Activated CD8-positive, alpha-beta T cell treated with anti-CD3 and anti-CD28 coated beads, Interleukin-2, amount 10 ng/mL, durations not matched to agents 7 days and 5 days (primary cell): ENCODE results near the gene ALOX12B. TPM values are rescaled to one million over a fixed set of nuclear protein-coding genes. Genes with fewer than 3 reads are reported as not detected.

Source experiments
- ATAC-seq: fragments of 150-1000 bp; cut with Tn5 transposase; one replicate; pipeline ENCODE4 v1.10.0; 2021; ENCODE audit warnings: moderate library complexity
- CTCF ChIA-PET: fragments of 350-600 bp; sonication (Branson Sonifier 250); formaldehyde crosslinking; loops from one replicate; lab custom pipeline; 2021; ENCODE audit warnings: antibody characterized with exemption; lab: Charles Lee
- POLR2A ChIA-PET: fragments of 350-600 bp; sonication (Branson Sonifier 250); formaldehyde crosslinking; loops from one replicate; lab custom pipeline; 2021; ENCODE audit warnings: antibody characterized with exemption; lab: Charles Lee
- DNase-seq: peaks from one replicate; pipeline ENCODE4 v3.0.0-alpha.2; 2020
- H3K27ac Mint-ChIP-seq: one replicate; pipeline ENCODE4 v1.8.0; 2021; ENCODE audit warnings: mild to moderate bottlenecking, mixed read lengths
- H3K27me3 Mint-ChIP-seq: one replicate; pipeline ENCODE4 v1.8.0; 2021; ENCODE audit warnings: low read depth, mixed read lengths
- H3K36me3 Mint-ChIP-seq: one replicate; pipeline ENCODE4 v1.8.0; 2021; ENCODE audit warnings: low read depth, mixed read lengths
- H3K4me1 Mint-ChIP-seq: one replicate; pipeline ENCODE4 v1.8.0; 2021; ENCODE audit warnings: low read depth, mixed read lengths
- H3K4me3 Mint-ChIP-seq: one replicate; pipeline ENCODE4 v1.8.0; 2021; ENCODE audit warnings: mild to moderate bottlenecking, mixed read lengths
- H3K9me3 Mint-ChIP-seq: one replicate; pipeline ENCODE4 v1.8.0; 2022; ENCODE audit warnings: mixed read lengths; ENCODE audit not compliant: insufficient read depth
- total RNA-seq, 2 experiments: library from RNA; stranded (reverse); gene quantifications; one replicate each; pipeline ENCODE4 v1.2.3, GENCODE V29; 2021

ALOX12B gene
- total RNA-seq, 2 experiments from 2014 or later = 0.26 to 0.47 TPM

DNA sequence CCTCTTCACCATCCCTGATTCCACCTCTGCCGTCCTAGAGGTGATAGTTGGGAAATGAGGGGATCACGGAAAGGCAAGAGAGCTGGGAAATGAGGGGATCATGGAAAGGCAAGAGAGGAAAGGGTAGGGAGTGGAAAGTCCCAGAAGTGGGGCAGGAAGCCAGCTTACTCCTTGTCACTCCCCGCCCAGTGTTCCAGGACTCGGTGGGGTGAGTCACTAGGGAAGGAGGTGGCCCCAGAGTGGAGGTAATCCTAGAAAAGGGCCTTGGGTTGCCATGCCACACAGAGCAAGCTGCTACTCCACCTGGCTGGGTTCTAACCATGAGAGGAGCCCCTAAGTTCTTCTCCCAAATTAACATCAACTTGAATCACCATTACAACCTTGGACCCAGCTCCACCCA lies 16.0 kb upstream of the ALOX12B start:
- Mint-ChIP-seq H3K27me3 (peaks cover 8% of the 10 kb centered on the region), H3K4me3 (no peak overlapping the region), H3K4me1 (peaks cover 6% of the 10 kb centered on the region), H3K27ac (no peak overlapping the region), H3K9me3 (no peaks in the 10 kb centered on the region), H3K36me3 (no peaks in the 10 kb centered on the region)
- ATAC-seq (no peak), DNase-seq (no peak)
- CTCF ChIA-PET = interaction anchor here (1.0 to 12.5 kb wide), 6 partner anchors 9 to 62 kb away, joined by 4 to 174 read pairs (median 8); partner anchors contain the start of gene ALOX12B
- POLR2A ChIA-PET = interaction anchor here (1.1 kb wide), 1 partner anchor 69 kb away, joined by 4 read pairs; no protein-coding TSS in a partner anchor

DNA sequence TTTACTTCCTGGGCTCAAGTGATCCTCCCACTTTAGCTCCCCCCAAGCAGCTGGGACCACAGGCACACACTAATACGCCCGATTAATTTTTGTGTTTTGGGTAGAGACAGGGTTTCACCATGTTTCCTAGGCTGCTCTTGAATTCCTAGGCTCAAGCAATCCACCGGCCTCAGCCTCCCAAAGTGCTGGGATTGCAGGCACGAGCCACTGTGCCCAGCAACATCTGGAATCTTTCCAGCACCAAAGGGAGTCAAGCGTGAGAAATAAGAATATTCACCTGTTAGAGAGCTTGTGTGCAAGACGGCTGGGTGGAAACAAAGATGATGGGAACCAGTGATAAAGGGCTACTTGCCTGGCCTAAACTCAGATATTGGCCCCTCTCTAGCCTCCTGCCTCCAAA lies 14.2 kb upstream of the ALOX12B start:
- POLR2A ChIA-PET = no interaction called here
- H3K4me1 Mint-ChIP-seq = no peaks in the 10 kb centered on the region
- H3K9me3 Mint-ChIP-seq = no peaks in the 10 kb centered on the region
- H3K36me3 Mint-ChIP-seq = no peaks in the 10 kb centered on the region
- DNase-seq = no peak
- ATAC-seq = no peak
- H3K27me3 Mint-ChIP-seq = peaks cover 13% of the 10 kb centered on the region
- H3K27ac Mint-ChIP-seq = no peak overlapping the region
- H3K4me3 Mint-ChIP-seq = no peak overlapping the region
- CTCF ChIA-PET = interaction anchor here (1.2 to 12.5 kb wide), 8 partner anchors 9 to 42 kb away, joined by 3 to 174 read pairs (median 12); partner anchors contain the start of genes ALOX12B and ALOXE3

GRCh38 chr17:8100763-8101162 lies 13.2 kb upstream of the ALOX12B start:
- peaks cover 9% of the 10 kb centered on the region for H3K27me3 Mint-ChIP-seq
- no peaks in the 10 kb centered on the region for H3K36me3 Mint-ChIP-seq
- no peaks in the 10 kb centered on the region for H3K9me3 Mint-ChIP-seq
- no peak for ATAC-seq
- H3K4me1 Mint-ChIP-seq = no peaks in the 10 kb centered on the region
- DNase-seq = no peak
- ChIA-PET POLR2A (no interaction called here), CTCF (interaction anchor here (1.4 to 3.8 kb wide), 5 partner anchors 10 to 41 kb away, joined by 5 to 26 read pairs (median 13); partner anchors contain the start of gene ALOXE3)
- no peak overlapping the region for H3K4me3 Mint-ChIP-seq
- no peak overlapping the region for H3K27ac Mint-ChIP-seq

DNA sequence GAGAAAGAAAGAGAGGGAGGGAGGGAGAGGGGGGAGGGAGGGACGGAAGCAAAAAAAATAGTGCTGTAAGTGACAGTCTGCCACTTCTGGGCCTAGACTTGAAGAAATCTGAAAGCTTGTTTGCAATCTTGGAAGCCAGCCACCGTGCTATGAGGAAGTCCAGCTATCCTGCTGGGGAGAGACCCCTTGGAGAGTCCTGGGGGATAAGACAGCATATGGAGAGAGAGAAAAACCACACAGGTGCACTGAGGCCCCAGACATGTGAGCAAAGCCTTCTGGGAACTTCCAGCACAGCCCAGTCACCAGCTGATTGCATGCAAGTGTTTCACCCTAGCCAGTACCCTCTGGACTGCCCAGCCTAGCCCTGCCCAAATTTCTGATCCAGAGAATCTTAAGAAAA lies 12.6 kb upstream of the ALOX12B start:
- ATAC-seq (no peak), DNase-seq (no peak)
- ChIA-PET CTCF (interaction anchor here (2.2 to 3.8 kb wide), 4 partner anchors 10 to 40 kb away, joined by 10 to 26 read pairs (median 16); partner anchors contain the start of gene ALOXE3), POLR2A (no interaction called here)
- Mint-ChIP-seq H3K4me1 (no peaks in the 10 kb centered on the region), H3K4me3 (no peak overlapping the region), H3K27ac (no peak overlapping the region), H3K27me3 (peaks cover 12% of the 10 kb centered on the region), H3K9me3 (no peaks in the 10 kb centered on the region), H3K36me3 (no peaks in the 10 kb centered on the region)

DNA sequence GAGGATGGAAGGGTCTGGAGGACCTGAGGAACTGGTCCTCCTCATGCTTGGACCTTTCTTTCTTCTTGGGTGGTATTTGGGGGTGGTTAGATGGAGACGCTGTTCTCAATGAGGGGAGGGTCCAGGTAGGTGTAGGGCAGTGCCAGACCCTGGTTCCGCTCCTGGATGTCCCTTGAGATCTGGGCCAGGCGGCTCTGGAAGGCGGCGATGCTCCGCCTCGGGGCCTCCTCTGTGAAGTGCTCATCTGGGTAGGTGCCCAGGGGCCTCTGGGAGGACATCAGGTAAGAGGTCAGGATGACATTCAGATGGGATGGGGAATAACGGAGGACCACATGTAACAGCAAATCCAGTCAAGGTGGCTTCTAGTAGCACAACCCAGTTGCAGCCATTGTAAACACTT lies 9.0 kb upstream of the ALOX12B start:
- Mint-ChIP-seq H3K36me3 (no peaks in the 10 kb centered on the region), H3K9me3 (no peaks in the 10 kb centered on the region), H3K27ac (no peak overlapping the region), H3K4me1 (peaks cover 6% of the 10 kb centered on the region), H3K4me3 (no peak overlapping the region), H3K27me3 (peaks cover 17% of the 10 kb centered on the region)
- no peak for DNase-seq
- POLR2A ChIA-PET = no interaction called here
- no peak for ATAC-seq
- CTCF ChIA-PET = interaction anchor here (0.9 to 1.2 kb wide), 2 partner anchors 22 to 40 kb away, joined by 4 to 5 read pairs; no protein-coding TSS in a partner anchor

DNA sequence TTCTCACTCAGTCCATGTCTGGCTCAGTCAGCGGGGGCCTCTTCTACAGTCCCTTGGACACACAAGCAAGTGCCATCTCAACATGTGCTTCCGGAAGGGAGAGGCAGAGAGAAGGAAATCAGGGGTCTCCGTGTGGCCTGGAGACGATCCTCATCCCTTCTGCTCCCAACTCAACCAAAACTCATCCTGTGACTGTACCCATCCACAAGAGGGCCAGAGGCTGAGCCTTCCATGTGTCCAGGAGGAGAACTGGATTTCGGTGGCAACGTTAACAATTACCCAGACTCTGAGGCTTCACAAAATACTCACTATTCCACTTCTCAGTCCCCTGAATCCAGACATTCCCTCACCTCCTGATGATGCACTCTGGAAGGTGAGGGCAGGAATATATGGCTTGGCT lies 7.8 kb upstream of the ALOX12B start:
- ATAC-seq (no peak), DNase-seq (no peak)
- H3K36me3 Mint-ChIP-seq = no peaks in the 10 kb centered on the region
- H3K4me1 Mint-ChIP-seq = peaks cover 6% of the 10 kb centered on the region
- peaks cover 24% of the 10 kb centered on the region for H3K27me3 Mint-ChIP-seq
- H3K4me3 Mint-ChIP-seq = no peak overlapping the region
- ChIA-PET CTCF (interaction anchor here (1.2 to 13.4 kb wide), 6 partner anchors 12 to 63 kb away, joined by 3 to 174 read pairs (median 20); partner anchors contain the start of genes ALOXE3 and HES7), POLR2A (no interaction called here)
- no peaks in the 10 kb centered on the region for H3K9me3 Mint-ChIP-seq
- no peak overlapping the region for H3K27ac Mint-ChIP-seq

DNA sequence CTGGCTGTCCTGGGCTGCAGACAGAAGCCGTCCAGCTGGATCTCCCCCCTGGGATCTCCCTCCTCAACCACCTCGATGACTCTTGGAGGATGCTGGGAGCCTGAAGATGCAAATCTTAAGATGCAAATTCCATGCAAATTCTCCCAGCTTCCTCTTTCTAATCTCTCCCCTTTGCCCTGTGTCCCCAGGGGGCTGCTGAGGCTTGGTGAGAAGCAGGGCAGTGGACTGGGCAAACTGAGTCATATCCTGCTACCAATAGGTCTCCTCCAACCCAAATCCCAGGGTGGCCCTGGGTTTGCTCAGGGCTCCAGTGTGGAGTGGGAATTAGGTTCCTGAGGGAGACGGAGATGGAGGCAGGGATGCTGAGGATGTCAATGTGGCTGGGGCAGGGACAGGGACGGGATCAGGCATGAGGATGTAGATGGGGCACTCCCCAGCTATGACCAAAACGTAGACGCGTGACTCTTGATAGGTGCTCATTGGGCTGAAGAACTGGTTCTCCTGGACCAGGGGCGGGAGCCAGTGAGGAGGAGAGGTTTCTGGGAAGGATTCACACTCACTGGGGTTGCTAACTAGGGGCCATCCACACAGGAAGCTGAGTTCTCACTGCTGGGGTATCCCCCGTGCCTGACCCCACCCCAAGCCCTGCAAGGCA lies 3.6 kb upstream of the ALOX12B start:
- no peak overlapping the region for H3K4me3 Mint-ChIP-seq
- no peak for DNase-seq
- H3K4me1 Mint-ChIP-seq = peaks cover 6% of the 10 kb centered on the region
- peaks cover 24% of the 10 kb centered on the region for H3K27me3 Mint-ChIP-seq
- no peaks in the 10 kb centered on the region for H3K9me3 Mint-ChIP-seq
- no peaks in the 10 kb centered on the region for H3K36me3 Mint-ChIP-seq
- ChIA-PET POLR2A (no interaction called here), CTCF (interaction anchor here (1.1 to 13.4 kb wide), 8 partner anchors 10 to 49 kb away, joined by 4 to 174 read pairs (median 24); partner anchors contain the start of gene ALOXE3)
- ATAC-seq = no peak
- no peak overlapping the region for H3K27ac Mint-ChIP-seq

DNA sequence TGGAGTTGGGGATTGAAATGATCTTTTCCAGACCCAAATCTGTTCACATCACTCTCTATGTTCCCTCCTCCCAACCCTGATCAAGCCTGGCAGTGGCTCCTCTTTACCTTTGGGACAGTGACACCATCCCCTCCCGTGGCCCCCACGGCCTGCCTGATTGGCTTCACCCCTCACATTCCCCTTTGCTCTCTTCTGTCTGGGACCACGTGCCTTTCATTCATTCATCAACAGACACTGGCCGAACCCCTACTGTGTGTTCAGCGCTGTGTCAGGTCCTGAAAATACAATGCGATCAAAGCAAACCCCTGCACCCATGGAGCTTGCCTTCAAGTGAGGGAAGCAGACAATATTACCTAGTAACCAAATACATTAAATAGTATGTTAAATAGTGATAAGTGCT lies 2.2 kb upstream of the ALOX12B start:
- Mint-ChIP-seq H3K36me3 (no peaks in the 10 kb centered on the region), H3K27me3 (peaks cover 17% of the 10 kb centered on the region), H3K9me3 (no peaks in the 10 kb centered on the region), H3K4me3 (no peak overlapping the region), H3K4me1 (peaks cover 6% of the 10 kb centered on the region), H3K27ac (no peak overlapping the region)
- DNase-seq (no peak), ATAC-seq (no peak)
- POLR2A ChIA-PET = no interaction called here
- CTCF ChIA-PET = interaction anchor here (1.4 to 13.4 kb wide), 5 partner anchors 12 to 29 kb away, joined by 4 to 174 read pairs (median 42); partner anchors contain the start of gene ALOXE3

DNA sequence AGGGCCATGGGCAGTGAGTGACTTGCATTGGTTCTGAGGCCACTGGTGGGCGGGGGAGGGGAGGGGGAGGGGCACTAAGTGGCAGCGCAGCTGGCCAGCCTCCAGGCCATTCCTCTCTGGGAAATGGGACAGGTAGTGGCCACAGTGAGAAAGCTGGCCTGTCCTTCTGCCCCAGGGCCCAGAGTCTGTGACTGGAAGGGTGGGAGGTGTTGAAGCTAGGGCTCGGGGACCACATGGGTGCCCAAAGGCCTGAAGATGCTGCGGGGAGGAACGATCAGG lies 375 bp upstream of the ALOX12B start:
- H3K4me1 Mint-ChIP-seq = no peaks in the 10 kb centered on the region
- peaks cover 17% of the 10 kb centered on the region for H3K27me3 Mint-ChIP-seq
- H3K27ac Mint-ChIP-seq = no peak overlapping the region

GRCh38 chr17:8084250-8084649 lies 3.3 kb downstream of the ALOX12B start:
- Mint-ChIP-seq H3K4me1 (peaks cover 15% of the 10 kb centered on the region), H3K9me3 (no peaks in the 10 kb centered on the region), H3K36me3 (peaks cover 5% of the 10 kb centered on the region), H3K27me3 (peaks cover 4% of the 10 kb centered on the region), H3K4me3 (no peak overlapping the region), H3K27ac (no peak overlapping the region)
- POLR2A ChIA-PET = no interaction called here
- DNase-seq (no peak), ATAC-seq (no peak)
- CTCF ChIA-PET = interaction anchor here (2.2 to 13.4 kb wide), 5 partner anchors 9 to 35 kb away, joined by 10 to 174 read pairs (median 12); no protein-coding TSS in a partner anchor

More for the DNA sequence above, 375 bp upstream of the ALOX12B start:
- ChIA-PET CTCF (interaction anchor here (0.8 to 13.4 kb wide), 4 partner anchors 9 to 93 kb away, joined by 3 to 174 read pairs (median 4); no protein-coding TSS in a partner anchor), POLR2A (no interaction called here)
- Mint-ChIP-seq H3K4me3 (no peak overlapping the region), H3K9me3 (no peaks in the 10 kb centered on the region), H3K36me3 (no peaks in the 10 kb centered on the region)
- no peak for ATAC-seq
- no peak for DNase-seq

- H3K4me1 Mint-ChIP-seq = peaks cover 18% of the 10 kb centered on the region
- ChIA-PET POLR2A (no interaction called here), CTCF (interaction anchor here (2.7 to 13.4 kb wide), 3 partner anchors 9 to 25 kb away, joined by 11 to 174 read pairs (median 15); no protein-coding TSS in a partner anchor)
- no peak overlapping the region for H3K27ac Mint-ChIP-seq
- DNase-seq = no peak
- no peak for ATAC-seq
- no peak overlapping the region for H3K4me3 Mint-ChIP-seq
- H3K36me3 Mint-ChIP-seq = peaks cover 5% of the 10 kb centered on the region
- peaks cover 3% of the 10 kb centered on the region for H3K27me3 Mint-ChIP-seq
- H3K9me3 Mint-ChIP-seq = no peaks in the 10 kb centered on the region
Measured at GRCh38 chr17:8082292-8082691, 5.2 kb downstream of the ALOX12B start.

DNA sequence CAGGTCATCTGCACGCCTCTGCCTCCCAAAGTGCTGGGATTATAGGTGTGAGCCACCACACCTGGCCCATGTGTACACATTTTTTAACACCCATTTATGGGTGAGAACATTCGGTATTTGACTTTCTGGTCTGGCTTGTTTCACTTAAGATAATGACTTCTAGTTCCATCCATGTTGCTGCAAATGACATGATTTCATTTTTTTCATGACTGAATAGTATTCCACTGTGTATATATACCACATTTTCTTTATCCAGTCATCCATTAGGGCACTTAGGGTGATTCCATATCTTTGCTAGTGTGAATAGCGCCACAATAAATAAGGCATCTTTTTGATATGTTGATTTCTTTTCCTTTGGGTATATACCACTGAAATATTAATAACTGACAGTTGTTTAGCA lies 5.6 kb downstream of the ALOX12B start:
- H3K9me3 Mint-ChIP-seq = no peaks in the 10 kb centered on the region
- H3K27me3 Mint-ChIP-seq = peaks cover 3% of the 10 kb centered on the region
- H3K36me3 Mint-ChIP-seq = peaks cover 5% of the 10 kb centered on the region
- ChIA-PET CTCF (interaction anchor here (1.5 to 13.4 kb wide), 5 partner anchors 8 to 37 kb away, joined by 7 to 174 read pairs (median 11); no protein-coding TSS in a partner anchor), POLR2A (no interaction called here)
- ATAC-seq (no peak), DNase-seq (no peak)
- H3K4me3 Mint-ChIP-seq = no peak overlapping the region
- H3K4me1 Mint-ChIP-seq = peaks cover 18% of the 10 kb centered on the region
- H3K27ac Mint-ChIP-seq = no peak overlapping the region
